Measurements from ENCODE around the gene C2orf76. TPM values are rescaled to one million over a fixed set of nuclear protein-coding genes. Genes with fewer than 3 reads are reported as not detected.

C2orf76 gene
- total RNA-seq, 1 donor from 2014 or later, result 10.4 TPM

DNA sequence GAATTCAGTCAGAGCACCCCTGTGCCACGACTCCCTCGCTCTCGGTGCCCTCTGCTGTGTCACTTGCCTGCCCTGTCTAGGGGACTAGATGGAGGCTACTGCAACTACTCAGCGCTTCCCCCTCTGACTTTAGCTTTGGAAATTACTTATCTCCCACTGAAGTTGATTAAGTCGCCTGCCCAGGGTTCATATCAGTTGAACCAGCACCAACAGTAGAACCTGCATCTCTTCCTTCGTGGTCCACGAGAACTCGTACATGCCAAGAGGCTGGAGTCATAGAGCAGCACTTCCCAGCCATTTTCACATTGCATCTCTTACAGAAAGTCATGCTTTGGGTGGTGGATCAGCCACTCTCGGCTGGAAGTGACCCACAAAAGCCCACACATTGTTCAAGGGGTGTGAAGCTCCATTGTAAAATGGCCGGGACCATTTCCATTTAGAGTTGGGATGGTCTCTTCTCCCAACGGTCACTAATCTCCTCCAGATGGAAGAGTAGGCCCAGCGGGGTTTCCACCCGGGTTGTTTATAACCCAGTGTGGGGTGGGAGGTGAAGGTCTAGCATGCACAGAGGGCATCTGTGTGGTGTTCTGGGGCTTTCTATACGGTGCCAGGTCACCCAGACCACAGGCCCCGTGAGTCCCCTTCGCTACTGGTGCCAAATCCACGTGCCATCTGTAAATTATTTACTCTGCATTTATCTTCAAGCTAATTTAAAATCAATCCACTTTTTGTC, 105.0 kb downstream of the C2orf76 start:
- Histone ChIP-seq H3K27me3 (ENCODE audit: control insufficient read depth in 3 of 3, insufficient read depth in 3 of 3, low read length in 3 of 3) (no peaks in the 10 kb centered on the region), H3K9ac (ENCODE audit: low read depth in 1 of 3, low read length in 3 of 3) (no peak overlapping the region), H3K27ac (ENCODE audit: low read depth, low read length) (no peak overlapping the region), H3K9me3 (ENCODE audit: control insufficient read depth in 3 of 3, low read length in 3 of 3) (no peaks in the 10 kb centered on the region), H3K4me3 (ENCODE audit: low read length in 3 of 3) (no peak overlapping the region), H3K4me1 (ENCODE audit: control insufficient read depth in 3 of 3, insufficient read depth in 3 of 3, low read length in 3 of 3) (peaks cover 11 to 25% (median 14%) of the 10 kb centered on the region in 3 donors), H3K36me3 (ENCODE audit: control insufficient read depth in 3 of 3, insufficient read depth in 3 of 3, low read length in 3 of 3) (peaks cover 14 to 38% (median 28%) of the 10 kb centered on the region in 3 donors)

DNA sequence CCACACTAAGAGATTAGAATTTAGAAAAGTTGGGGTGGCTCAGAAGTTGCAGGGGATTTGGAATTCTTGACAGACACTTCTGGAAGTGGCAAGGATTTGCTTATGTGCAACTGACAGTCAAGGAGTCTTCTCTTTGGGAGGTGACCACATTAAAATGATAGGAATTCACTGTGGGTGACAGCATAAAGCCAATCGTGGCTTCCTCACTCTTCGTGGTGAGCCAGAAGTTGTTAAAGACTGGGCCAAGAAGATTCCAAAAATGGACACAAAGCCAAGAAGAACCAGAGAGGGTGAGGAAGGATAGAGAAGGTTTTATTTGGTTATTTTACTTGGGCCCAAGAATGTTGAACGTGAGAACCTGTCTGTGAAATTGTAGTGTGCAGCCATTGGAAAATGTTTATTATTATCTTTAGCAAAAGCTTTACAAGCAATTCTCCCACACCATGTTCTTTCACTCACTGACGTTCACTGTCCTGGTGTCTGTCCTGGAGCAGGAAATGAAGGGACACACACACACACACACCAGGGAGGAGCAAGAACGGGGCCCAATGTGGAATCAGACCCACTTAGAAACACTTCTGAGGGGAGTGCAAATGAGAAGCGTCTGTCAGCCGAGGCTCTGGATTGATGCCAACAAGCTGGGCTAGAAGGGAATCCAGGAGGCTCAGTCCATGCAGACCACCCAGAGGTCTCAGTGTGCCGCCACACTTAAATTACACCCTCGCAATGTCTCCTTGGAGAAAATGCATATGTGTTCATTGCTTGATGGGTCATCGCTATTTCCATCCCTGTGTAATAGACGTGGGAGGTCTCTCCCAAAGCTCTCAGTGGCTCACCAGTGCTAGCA, 105.8 kb downstream of the C2orf76 start:
- H3K27me3 ChIP-seq (ENCODE audit: control insufficient read depth in 3 of 3, insufficient read depth in 3 of 3, low read length in 3 of 3), result no peaks in the 10 kb centered on the region
- no peak overlapping the region for H3K4me3 ChIP-seq (ENCODE audit: low read length in 3 of 3)
- H3K4me1 ChIP-seq (ENCODE audit: control insufficient read depth in 3 of 3, insufficient read depth in 3 of 3, low read length in 3 of 3), result peaks cover 11 to 25% (median 14%) of the 10 kb centered on the region in 3 donors
- no peak overlapping the region for H3K9ac ChIP-seq (ENCODE audit: low read depth in 1 of 3, low read length in 3 of 3)
- H3K36me3 ChIP-seq (ENCODE audit: control insufficient read depth in 3 of 3, insufficient read depth in 3 of 3, low read length in 3 of 3), result peaks cover 18 to 42% (median 32%) of the 10 kb centered on the region in 3 donors
- H3K9me3 ChIP-seq (ENCODE audit: control insufficient read depth in 3 of 3, low read length in 3 of 3), result no peaks in the 10 kb centered on the region
- H3K27ac ChIP-seq (ENCODE audit: low read depth, low read length), result no peak overlapping the region

DNA sequence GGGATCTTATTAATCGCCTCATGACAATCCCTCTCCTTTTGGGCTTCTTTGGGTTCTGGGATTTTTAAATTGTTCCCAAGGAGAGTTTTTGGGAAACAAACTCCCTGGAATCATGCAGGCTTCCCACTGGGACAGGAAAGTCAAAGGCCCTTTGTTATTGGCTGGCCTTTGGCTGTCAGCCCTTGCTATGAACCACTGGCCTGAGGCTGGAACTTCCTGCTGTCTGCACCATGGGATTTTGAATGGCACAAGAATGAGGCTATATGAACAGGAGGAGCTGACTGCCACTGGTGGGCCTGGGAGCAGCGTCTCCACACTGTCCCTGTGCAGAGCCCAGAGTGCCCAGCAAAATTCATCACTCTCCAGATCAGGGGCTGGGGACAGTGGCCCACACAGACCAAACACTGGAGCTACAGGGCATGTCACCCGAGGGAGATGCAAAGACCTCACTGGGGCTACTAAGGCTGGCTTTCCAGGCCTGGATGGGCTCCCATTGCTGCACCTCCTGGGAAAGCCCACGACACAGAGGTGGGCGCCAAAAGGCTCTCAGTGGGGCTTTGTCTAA, 107.3 kb downstream of the C2orf76 start:
- H3K4me3 ChIP-seq (ENCODE audit: low read length in 3 of 3), result no peak overlapping the region
- no peaks in the 10 kb centered on the region for H3K27me3 ChIP-seq (ENCODE audit: control insufficient read depth in 3 of 3, insufficient read depth in 3 of 3, low read length in 3 of 3)
- H3K4me1 ChIP-seq (ENCODE audit: control insufficient read depth in 3 of 3, insufficient read depth in 3 of 3, low read length in 3 of 3), result peaks cover 2 to 15% (median 6%) of the 10 kb centered on the region in 3 donors
- H3K9ac ChIP-seq (ENCODE audit: low read depth in 1 of 3, low read length in 3 of 3), result no peak overlapping the region
- no peak overlapping the region for H3K27ac ChIP-seq (ENCODE audit: low read depth, low read length)
- H3K36me3 ChIP-seq (ENCODE audit: control insufficient read depth in 3 of 3, insufficient read depth in 3 of 3, low read length in 3 of 3), result peaks cover 31 to 52% (median 44%) of the 10 kb centered on the region in 3 donors
- H3K9me3 ChIP-seq (ENCODE audit: control insufficient read depth in 3 of 3, low read length in 3 of 3), result no peaks in the 10 kb centered on the region

DNA sequence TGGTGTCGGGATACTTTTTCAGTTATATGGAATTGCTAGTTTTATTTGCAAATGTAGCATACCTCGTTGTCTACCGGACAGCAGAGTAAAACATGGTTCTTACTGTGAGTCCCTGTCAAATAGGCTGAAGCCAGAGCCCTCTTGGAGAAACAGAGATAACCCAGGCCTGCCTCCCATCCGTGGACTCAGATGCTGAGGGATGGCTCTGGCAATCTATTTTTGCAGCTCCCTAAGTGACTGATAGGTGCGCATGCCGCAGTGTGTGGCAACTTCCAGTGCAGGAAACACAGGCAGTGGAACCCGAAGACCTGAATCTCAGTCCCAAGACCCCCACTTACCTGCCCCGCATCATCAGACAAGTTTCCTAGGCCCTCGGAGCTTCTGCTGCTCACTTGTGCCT, 109.4 kb downstream of the C2orf76 start:
- no peak overlapping the region for H3K9ac ChIP-seq (ENCODE audit: low read depth in 1 of 3, low read length in 3 of 3)
- H3K4me1 ChIP-seq (ENCODE audit: control insufficient read depth in 3 of 3, insufficient read depth in 3 of 3, low read length in 3 of 3), result peaks cover 12 to 15% (median 14%) of the 10 kb centered on the region in 3 donors
- peaks cover 32 to 43% (median 33%) of the 10 kb centered on the region in 3 donors for H3K36me3 ChIP-seq (ENCODE audit: control insufficient read depth in 3 of 3, insufficient read depth in 3 of 3, low read length in 3 of 3)
- no peaks in the 10 kb centered on the region for H3K27me3 ChIP-seq (ENCODE audit: control insufficient read depth in 3 of 3, insufficient read depth in 3 of 3, low read length in 3 of 3)
- no peak overlapping the region for H3K27ac ChIP-seq (ENCODE audit: low read depth, low read length)
- no peaks in the 10 kb centered on the region for H3K9me3 ChIP-seq (ENCODE audit: control insufficient read depth in 3 of 3, low read length in 3 of 3)
- H3K4me3 ChIP-seq (ENCODE audit: low read length in 3 of 3), result no peak overlapping the region

DNA sequence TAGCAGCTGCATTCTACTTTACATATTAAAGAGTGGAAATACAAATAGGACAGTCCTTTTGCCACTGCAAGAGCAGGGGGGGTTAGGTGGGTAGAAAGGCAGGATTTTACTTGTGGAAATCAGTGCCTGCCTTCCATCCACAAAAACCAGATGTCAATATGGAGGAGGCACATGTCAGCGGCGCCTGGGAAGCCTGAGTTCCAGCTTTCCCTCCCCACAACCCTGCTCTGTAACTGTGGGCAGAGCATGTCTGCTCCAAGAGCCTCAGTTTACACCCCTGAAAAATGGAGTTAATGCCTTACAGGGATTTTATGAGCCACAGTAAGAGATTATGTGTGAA, 110.1 kb downstream of the C2orf76 start:
- Histone ChIP-seq H3K27ac (ENCODE audit: low read depth, low read length) (no peak overlapping the region), H3K9ac (ENCODE audit: low read depth in 1 of 3, low read length in 3 of 3) (no peak overlapping the region), H3K9me3 (ENCODE audit: control insufficient read depth in 3 of 3, low read length in 3 of 3) (no peaks in the 10 kb centered on the region), H3K36me3 (ENCODE audit: control insufficient read depth in 3 of 3, insufficient read depth in 3 of 3, low read length in 3 of 3) (peaks cover 34 to 49% (median 35%) of the 10 kb centered on the region in 3 donors), H3K4me3 (ENCODE audit: low read length in 3 of 3) (no peak overlapping the region), H3K4me1 (ENCODE audit: control insufficient read depth in 3 of 3, insufficient read depth in 3 of 3, low read length in 3 of 3) (peaks cover 17 to 21% (median 21%) of the 10 kb centered on the region in 3 donors), H3K27me3 (ENCODE audit: control insufficient read depth in 3 of 3, insufficient read depth in 3 of 3, low read length in 3 of 3) (no peaks in the 10 kb centered on the region)

DNA sequence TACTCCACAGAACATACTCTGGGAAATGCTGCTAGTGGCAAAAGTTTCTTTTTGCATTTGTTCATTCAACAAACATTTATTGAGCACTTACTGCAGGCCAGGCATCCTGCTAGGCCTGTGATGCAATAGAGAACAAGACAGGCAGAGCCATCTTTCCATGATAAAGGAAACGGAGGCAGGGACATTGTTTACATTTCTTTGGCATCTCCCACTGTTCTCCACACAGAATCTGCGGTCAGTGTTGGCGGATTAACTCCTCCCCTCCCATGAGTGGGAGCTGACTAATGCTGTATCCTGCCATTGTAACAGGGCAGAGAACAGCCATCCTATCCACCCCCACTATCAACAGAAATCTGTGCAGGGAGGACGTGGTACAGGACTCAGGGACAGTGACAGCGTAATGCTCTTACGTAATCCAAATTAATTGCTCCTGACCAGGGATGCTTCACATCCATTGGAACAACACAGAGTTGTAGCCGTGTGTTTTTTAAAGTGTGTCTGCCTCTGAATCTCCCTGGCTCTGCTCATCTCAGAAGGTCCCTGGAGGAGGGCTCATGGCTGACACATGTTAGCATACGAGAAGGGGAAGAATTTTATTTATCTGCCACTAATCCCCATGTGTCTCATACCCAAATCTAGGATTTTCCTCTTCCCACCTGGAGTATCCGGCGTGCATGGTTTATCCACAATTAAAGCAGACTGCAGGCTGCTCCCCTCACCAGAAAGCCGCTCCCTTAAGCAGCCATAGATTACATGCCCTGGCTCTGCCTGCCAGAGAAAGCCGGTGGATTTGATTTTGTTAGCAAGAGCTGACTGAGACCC, 110.7 kb downstream of the C2orf76 start:
- H3K4me1 ChIP-seq (ENCODE audit: control insufficient read depth in 3 of 3, insufficient read depth in 3 of 3, low read length in 3 of 3), result peaks cover 21 to 27% (median 26%) of the 10 kb centered on the region in 3 donors
- no peak overlapping the region for H3K27ac ChIP-seq (ENCODE audit: low read depth, low read length)
- H3K27me3 ChIP-seq (ENCODE audit: control insufficient read depth in 3 of 3, insufficient read depth in 3 of 3, low read length in 3 of 3), result no peaks in the 10 kb centered on the region
- H3K4me3 ChIP-seq (ENCODE audit: low read length in 3 of 3), result no peak overlapping the region
- no peak overlapping the region for H3K9ac ChIP-seq (ENCODE audit: low read depth in 1 of 3, low read length in 3 of 3)
- H3K9me3 ChIP-seq (ENCODE audit: control insufficient read depth in 3 of 3, low read length in 3 of 3), result no peaks in the 10 kb centered on the region
- H3K36me3 ChIP-seq (ENCODE audit: control insufficient read depth in 3 of 3, insufficient read depth in 3 of 3, low read length in 3 of 3), result peaks cover 37 to 51% (median 38%) of the 10 kb centered on the region in 3 donors

DNA sequence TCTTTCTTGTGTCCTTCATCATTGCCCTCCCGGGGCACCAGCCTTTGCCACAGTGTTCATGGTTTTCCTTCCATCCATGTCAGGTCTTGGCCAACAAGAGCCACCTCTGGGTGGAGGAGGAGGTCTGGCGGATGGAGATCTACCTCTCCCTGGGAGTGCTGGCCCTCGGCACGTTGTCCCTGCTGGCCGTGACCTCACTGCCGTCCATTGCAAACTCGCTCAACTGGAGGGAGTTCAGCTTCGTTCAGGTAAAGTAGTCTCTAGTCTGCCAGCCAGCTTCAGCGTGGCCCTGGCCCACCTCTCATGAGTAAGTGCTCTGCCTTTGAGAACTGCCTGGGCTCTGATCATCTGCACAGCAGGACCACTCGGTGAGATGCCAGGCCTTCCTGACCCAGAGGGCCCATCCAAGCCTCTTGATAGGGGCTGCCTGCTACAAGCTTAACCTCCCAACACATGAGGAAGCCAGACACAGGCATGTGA, 112.0 kb downstream of the C2orf76 start:
- H3K9me3 ChIP-seq (ENCODE audit: control insufficient read depth in 3 of 3, low read length in 3 of 3), result no peaks in the 10 kb centered on the region
- H3K27me3 ChIP-seq (ENCODE audit: control insufficient read depth in 3 of 3, insufficient read depth in 3 of 3, low read length in 3 of 3), result no peaks in the 10 kb centered on the region
- H3K36me3 ChIP-seq (ENCODE audit: control insufficient read depth in 3 of 3, insufficient read depth in 3 of 3, low read length in 3 of 3), result peaks cover 41 to 54% (median 46%) of the 10 kb centered on the region in 3 donors
- H3K4me1 ChIP-seq (ENCODE audit: control insufficient read depth in 3 of 3, insufficient read depth in 3 of 3, low read length in 3 of 3), result peaks cover 23 to 28% (median 24%) of the 10 kb centered on the region in 3 donors
- H3K27ac ChIP-seq (ENCODE audit: low read depth, low read length), result no peak overlapping the region
- H3K9ac ChIP-seq (ENCODE audit: low read depth in 1 of 3, low read length in 3 of 3), result no peak overlapping the region
- H3K4me3 ChIP-seq (ENCODE audit: low read length in 3 of 3), result no peak overlapping the region

DNA sequence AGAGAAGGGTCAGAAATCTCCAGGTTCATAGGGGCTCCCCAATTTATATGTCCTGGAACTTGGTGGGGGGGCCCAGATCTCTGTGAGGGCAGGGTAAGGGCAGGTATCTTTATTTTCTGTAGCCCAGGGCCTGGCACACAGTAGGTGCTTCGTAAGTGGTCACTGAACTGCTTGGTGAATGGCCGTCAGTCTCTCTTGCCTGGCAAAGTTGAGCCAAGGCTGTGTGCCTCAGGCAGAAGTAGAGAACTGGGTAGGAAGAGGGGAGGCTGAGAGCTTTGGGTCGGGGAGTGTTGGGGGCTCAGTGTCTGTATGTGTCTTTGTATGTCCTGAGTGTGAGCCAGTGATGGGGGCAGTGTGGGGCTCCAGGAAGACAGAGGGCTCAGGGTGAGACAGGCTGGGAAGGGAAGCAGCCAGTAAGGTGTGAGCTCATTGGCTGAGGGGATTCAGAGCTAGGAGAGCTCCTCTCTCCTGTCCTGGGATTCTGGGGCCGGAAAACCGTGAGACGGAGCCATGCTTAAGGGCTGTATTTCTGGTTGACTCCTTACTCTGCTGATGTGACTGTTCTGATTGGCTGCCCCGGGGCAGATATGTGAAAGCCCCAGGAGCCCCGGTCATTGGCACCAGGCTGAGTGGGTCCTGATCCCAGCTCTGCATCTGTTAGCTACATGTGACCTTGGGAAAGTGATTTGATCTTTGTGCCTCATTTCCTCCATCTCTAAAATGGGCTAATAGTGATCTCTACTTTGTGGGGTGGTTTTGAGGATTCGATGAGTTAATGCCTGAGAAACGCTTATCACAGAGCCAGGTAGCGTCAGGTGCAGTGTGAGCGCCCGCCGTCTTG, 112.7 kb downstream of the C2orf76 start:
- H3K4me1 ChIP-seq (ENCODE audit: control insufficient read depth in 3 of 3, insufficient read depth in 3 of 3, low read length in 3 of 3), result peaks cover 23 to 25% (median 24%) of the 10 kb centered on the region in 3 donors
- H3K4me3 ChIP-seq (ENCODE audit: low read length in 3 of 3), result no peak overlapping the region
- no peak overlapping the region for H3K9ac ChIP-seq (ENCODE audit: low read depth in 1 of 3, low read length in 3 of 3)
- peak overlapping the region; percentile 65 for H3K27ac ChIP-seq (ENCODE audit: low read depth, low read length)
- H3K36me3 ChIP-seq (ENCODE audit: control insufficient read depth in 3 of 3, insufficient read depth in 3 of 3, low read length in 3 of 3), result peaks cover 46 to 57% (median 52%) of the 10 kb centered on the region in 3 donors
- H3K9me3 ChIP-seq (ENCODE audit: control insufficient read depth in 3 of 3, low read length in 3 of 3), result no peaks in the 10 kb centered on the region
- H3K27me3 ChIP-seq (ENCODE audit: control insufficient read depth in 3 of 3, insufficient read depth in 3 of 3, low read length in 3 of 3), result no peaks in the 10 kb centered on the region

All from skeletal muscle tissue (tissue), 4 donors.